Measurements from ENCODE around the gene DGAT2L6.
A peak's percentile ranks its signal among the peaks of the same experiment; 100 is the strongest.

The DGAT2L6 gene, protein sequence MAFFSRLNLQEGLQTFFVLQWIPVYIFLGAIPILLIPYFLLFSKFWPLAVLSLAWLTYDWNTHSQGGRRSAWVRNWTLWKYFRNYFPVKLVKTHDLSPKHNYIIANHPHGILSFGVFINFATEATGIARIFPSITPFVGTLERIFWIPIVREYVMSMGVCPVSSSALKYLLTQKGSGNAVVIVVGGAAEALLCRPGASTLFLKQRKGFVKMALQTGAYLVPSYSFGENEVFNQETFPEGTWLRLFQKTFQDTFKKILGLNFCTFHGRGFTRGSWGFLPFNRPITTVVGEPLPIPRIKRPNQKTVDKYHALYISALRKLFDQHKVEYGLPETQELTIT

DNA sequence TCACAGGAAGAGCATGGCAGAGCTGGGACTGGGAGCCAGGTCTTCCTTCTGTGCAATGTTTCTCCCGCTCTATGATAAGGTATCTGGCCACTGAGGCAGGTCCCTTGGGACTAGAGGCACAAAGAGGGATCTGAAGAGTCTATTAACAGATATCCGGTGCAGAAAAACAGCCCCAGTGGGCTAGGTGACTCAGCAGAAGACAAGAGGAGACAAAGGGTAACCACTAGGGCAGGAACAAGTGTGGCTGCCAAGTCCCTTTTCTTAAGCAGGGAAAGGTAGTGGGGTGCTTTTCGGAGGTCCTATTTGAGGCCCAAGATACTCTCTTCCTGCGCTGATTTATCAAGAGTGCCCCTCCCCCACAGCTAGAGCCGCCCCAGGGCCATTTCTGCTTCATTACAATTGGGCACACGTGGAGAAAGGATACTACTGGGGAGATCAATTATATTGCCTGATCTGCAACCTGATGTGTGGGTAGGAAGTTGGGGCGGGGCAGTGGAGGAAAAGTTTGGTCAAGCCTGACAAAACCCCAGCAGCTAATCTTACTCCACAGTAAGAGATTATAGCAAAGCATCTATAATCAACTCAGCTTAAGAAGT lies at the start of gene DGAT2L6:
DGAT2L6 (plus strand) TSS at position 546 of the 596 bp plus-strand sequence. CDS start 100 bp downstream, outside the sequence.
- no peak for DNase-seq

DNA sequence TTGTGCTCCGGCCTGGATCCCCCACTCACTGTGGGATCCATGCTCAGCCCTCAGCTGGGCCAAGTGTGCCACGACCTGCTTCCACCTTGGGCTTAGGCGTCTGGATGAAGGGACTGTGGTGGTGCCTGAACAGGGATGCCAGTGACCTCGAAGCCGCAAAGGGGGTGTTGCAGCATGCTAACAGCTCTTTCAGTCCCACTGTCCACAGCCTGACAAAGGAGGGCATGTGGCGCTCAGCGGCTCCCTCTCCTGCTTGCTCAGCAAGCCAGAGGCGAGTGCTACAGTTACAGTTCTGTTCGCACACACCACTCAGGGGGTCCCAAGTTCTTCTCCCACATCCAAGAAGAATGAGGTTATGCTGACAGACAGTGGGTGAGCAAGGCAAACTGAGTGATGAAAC lies 49.2 kb upstream of the DGAT2L6 start:
- DNase-seq = no peak

DNA sequence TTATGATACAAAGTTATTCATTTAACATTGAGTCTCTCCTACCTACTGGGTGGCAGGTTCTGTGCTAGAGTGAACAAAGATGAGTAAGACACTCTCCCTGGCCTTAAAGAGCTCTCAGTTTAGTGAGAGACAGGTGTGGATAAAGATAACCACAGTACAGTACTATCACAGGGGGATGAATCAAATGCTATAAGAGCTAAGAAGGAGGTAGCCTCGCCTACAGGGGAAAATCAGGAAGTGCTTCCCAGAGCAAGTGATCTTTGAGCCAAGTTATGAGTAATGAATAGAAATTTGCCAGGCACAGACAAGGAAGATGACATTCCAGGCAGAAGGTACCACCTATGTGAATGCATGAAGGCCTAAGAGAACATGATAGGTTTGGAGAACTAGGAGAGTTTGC lies 47.5 kb upstream of the DGAT2L6 start:
- no peak for DNase-seq

DNA sequence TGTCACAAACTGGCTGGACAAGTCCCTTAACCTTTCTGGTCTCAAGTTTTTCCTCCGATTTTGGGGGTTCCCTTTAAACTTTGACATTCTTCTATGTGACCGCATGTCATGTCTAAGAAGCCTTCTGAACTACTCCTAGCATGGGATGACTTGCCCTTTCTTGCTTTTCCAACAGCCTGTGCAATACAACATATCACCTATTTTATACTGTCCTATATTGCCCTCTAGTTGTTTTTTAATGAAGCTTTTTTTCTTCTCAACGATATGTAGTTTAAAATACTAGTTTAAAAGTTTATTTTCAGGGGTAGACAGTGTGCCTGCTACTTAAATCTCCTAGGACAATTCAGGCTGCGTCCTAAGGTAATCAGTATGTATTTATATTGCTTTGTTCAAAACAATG lies 45.1 kb upstream of the DGAT2L6 start:
- no peak for DNase-seq

DNA sequence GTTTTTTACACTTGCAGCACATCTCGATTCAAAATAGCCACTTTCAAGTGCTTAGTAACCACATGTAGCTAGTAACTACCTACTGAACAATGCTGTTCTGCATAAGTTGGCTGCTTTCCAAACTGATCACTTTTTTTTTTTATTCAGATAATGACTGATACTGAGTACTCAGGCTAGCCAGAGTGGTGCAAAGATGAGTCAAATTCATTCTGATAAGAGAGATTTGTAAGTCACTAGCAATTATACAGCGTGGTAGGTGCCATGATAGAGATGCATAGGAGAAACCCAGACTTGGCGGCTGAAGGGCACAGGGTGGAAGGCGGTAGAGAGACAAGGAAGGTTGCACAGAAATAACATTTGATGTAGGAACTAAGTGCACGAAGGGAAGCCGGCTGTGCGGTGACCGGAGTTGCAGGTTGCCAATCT lies 44.4 kb upstream of the DGAT2L6 start:
- peak; percentile 74 for DNase-seq

DNA sequence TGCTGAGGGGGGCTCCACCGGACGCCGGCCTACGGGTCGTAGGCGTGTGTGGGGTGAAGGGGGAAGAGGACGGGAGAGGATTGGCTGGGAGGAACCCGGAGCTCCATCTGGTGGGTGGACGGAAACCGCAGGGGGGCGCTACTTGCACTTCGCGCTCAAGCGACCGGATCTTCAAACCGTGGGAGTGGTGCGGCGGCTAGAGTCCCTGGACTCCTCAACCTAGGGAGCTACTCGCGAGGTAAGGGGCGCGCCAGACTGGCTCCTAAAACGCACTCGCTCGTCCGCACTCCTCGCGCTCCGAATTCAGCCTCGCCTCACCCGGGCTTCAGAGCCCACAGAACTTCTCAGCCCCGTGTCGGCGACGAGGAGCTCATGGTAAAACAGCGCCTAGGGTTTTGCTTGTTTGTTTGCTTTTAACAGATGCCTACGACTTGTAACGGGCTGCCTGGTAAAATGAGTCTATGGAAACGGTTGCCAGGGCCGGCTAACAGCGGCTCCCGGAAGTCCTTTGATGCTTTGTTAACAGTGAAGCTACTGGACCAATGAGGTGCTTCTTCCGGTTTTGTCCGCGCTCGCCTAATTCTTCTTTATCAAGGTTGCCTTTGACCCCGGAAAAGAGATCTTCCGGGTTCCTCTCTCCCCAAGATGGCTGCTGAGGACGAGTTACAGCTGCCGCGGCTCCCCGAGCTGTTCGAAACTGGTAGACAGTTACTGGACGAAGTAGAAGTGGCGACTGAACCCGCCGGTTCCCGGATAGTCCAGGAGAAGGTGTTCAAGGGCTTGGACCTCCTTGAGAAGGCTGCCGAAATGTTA lies 43.8 kb upstream of the DGAT2L6 start, which contains the start of gene IGBP1:
IGBP1 (plus strand) TSS at position 145 of the 813 bp plus-strand sequence; CDS start at position 646, 501 bp downstream.
- DNase-seq = peak; percentile 90

DNA sequence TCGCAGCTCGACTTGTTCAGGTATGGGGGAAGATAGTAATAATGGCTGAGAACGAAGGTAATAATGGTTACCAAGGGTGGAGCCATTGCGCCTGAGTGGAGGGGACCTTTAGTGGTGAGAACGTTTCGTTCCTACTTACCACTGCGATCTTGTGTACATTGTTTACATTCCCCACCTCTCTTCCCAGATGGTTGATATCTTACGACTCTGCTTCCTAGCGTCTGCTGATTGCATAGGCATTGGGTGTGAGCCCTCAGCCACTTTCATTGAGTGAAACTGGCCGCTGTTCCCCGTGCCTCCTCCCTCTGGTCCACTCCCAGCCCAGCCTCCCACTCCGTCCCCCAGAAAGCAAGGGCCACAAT lies 43.2 kb upstream of the DGAT2L6 start:
- DNase-seq = no peak

DNA sequence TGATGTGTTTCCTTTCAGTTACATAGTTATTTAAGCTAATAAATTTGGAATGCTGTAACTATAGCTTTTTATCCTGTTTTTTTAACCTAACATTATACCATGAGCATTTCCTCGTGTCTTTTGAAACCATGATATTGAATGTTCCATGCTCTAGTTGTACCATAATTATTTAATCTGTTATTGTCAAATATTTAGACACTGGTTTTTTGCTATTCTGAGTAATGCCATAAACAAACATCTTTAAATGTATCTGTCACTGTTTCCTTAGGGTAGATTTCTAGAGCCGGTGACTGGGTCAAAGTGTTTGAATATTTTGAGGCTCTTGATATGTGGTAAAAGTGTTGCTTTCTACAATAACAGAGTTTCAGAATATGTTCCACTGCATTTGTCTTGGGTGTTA lies 38.7 kb upstream of the DGAT2L6 start:
- no peak for DNase-seq

DNA sequence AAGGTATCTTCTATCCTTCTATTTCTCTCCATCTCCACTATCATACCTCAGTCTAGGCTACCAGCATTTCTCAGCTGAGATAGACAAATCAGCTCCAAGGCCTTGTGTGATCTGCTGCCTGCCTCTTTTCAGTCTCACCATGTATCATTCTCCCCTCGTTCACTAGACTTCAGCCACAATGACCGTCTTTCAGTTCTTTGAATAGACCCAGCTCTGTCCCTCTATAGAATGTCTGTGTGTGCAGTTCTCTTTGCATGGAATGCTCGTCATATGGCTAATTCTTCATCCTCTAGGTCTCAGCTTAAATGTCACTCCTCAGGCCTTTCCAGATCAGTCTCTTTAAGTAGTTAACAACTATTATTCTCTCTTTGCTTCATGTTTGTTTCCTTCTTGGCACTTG lies 37.5 kb upstream of the DGAT2L6 start:
- DNase-seq = no peak

DNA sequence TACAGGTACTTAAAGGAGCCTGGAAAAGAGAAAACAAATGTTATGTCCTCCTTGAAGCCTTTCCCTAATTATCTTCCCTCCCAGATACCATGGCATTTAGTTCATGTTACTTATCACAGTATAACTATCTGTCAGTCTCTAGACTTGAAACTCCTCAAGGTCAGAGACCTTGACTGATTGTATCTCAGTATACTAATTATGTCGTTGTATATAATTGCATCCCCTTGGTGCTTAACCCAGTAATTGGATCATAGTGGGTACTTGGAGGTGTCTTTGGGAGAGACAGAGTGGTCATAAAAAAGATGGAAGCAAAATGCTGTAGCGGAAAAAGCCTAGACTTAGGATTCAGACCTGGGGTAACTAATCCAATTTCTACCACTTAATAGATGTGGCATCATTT lies 35.9 kb upstream of the DGAT2L6 start:
- DNase-seq = no peak

DNA sequence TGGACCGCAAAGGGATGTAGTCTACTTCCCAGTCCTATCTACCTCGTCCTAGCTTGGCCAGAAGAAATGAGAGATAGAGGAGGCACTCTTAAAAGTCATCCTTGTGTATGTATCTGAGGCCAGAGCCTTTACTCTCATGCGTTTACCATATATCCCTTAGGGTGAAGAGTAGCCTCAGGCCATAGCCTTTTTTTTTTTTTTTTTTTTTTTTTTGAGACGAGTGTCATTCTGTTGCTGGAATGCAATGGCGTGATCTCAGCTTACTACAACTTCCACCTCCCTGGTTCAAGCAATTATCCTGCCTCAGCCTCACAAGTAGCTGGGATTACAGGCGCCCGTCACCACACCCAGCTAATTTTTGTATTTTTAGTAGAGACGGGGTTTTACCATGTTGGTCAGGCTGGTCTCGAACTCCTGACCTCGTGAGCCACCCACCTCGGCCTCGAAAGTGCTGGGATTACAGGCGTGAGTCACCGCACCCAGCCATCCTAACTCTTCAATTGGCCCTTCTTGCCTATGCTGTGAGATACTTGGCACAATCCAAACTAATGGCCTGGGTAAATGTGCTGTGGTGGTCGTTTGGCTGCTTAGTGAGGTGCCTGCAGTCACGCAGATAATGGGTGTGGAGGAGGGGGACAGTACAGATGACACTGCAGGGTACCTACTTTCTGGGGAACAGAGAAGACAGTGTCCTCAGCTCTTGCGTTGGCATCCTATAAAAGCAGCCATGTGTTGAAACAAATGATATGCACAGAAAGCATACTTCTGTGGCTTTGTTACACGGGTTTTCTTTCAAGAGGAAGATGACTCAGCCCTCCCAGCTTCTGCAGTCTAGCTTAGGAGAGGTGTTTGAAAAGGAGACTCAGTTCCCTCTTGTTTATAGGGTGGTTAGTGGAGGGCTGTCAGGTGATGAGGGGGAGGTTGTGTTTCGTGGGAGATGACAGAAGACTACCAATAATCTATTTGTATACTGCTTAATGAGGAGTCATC lies 10.4 kb upstream of the DGAT2L6 start:
- DNase-seq = no peak

DNA sequence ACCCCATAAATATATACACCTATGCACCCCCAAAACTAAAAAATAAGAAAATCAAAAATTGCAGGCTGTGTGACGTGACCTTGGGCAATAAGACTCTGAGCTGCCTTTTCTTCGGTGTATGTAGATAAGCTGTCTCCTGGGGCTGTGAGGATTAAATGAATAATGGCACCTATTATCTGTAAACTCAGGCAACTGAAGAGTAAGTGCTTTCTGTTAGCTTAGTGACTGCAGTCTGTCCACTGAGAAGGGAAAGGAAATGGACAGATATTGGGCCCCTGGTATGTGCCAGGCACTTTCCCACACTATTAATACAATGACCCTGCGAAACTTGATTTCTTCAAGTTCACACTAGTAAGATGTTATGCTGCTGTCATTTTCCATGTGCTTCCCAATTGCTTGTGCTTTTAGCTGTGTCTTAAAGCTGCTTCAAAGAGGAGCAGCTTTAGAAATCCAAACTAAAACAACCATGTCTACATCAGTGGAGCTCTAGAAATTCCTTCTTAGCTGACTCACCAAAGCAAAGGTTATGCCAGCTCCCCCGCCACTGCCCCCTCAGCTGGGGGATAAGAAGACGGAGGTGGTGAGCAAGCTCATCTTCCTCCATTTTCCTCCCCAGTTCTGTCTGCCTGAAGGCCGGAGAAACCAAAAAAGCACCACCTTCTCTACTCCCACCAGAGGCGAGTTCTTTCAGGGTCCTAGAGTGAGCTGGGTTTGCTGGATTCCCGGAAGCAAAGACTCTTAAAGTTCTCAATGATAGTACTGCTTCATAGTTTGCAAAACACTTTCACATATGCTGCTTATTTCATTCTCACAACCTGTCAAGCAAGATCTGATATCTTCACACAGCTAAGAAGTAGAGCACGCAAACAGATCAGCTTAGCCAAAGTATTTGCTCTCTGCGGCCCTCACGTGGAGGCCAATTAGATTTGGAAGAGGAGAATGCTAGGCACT lies 8.8 kb upstream of the DGAT2L6 start:
- DNase-seq = no peak

DNA sequence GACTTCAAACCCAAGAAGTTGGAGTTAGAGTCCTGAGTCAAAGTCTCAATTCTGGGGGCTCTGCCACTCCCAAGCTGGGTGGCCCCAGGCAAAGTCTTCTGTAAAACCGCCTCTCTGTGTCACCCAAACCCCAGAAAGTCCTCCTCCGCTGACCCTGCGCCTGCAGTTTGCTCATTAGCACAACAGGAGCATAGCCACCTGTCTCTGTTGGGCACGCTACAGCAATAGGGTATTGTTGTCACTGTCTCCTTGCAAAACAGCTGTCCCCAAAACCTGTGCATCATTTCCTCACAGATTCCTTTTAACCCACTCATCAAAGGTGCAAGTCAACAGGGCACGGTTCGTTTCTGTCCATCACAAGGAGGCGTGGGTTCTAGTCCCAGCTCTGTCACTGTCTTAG lies 8.0 kb upstream of the DGAT2L6 start:
- no peak for DNase-seq

DNA sequence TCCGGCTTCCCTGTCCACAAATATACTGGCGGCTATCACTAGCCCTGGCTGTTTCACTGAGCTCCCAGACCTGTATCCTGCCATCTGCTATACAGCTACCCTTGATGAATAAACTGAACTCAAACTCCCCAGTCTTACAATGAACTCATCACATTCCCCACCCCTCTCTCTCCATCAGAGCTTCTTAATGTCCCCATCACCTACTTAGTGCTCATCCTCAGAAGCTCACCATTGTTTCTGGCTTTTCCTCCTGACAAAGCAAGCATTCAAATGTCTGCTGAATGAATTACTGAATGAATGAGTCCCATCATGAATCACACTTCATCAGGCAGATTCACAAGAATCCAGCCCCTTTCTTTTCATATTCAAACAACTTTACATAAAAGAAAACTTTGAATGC lies 5.7 kb upstream of the DGAT2L6 start:
- DNase-seq = no peak

DNA sequence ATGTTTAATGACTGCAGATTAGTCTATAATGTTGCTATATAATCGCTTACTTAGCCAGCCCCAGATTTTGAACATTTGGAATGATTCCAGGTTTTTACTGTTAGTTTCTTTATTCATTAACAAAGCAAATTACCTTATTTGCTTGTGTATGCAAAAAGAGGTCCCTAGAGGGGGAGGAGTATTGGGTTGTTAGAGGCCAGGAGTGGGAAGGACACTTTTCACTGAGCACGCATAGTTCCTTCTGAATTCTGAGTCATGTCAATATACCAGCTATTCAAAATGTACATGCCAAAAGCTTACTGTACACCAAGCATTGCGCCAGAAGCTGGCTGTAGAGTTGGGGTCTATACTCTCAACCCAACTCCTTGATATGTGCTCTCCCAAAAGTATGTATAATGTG lies 5.1 kb upstream of the DGAT2L6 start:
- DNase-seq = no peak

DNA sequence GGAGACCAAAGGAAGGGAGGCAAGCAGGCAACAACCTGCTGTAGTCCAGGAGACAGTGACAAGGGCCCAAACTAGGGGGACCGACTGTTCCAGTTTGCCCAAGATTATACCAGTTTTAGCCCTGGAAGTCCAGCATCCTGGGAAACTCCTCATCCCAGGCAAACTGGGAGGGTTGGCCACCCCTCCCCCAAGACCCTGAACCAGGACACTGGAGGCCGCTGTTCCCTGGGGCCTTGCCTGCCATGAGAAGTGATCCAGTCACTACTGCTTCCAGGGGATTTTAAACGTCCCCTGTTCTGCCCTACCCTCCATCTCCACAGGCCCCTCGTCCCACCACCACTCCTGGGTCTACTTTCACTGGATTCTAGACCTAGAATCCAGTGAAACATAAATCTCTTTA lies 4.3 kb upstream of the DGAT2L6 start:
- no peak for DNase-seq

DNA sequence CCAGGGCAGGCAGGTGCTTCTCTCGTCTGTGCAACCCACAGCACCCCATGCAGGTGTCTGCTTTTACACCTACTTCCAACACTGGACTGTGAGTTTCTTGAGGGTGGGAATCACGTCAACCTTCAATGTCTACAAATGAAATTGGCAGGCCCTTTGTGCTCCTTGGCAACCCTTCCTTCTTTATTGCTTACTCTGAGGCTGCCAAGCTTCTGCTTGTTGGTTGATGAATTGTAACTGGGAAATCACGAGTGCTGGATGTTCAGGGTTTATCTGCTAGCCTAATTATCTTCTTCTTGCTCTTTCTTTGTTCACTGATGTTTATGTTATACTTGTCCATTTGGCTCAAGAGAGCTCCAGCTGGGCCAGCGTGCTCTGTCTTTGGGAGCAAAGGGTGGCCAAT lies 2.5 kb upstream of the DGAT2L6 start:
- DNase-seq = no peak

DNA sequence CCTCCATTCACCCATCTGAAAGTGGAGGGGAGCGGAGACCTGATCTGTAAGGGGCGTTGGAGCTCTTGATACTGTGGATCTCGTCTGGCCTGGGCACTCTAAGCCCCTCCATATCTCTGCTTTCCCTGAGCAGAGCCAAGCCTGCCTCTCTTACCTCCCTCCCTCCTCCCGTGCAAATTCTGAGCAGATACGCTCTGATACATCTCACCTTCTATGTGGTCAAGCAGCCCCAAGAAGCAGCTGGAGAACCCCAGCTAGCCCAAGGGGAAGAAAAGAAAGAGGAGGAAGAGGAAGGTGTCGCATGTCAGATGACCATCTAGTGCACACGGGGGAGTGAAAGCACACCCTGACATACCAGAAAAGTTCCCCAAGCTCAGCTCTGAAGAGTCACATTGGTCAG lies 1.9 kb upstream of the DGAT2L6 start:
- DNase-seq = no peak

DNA sequence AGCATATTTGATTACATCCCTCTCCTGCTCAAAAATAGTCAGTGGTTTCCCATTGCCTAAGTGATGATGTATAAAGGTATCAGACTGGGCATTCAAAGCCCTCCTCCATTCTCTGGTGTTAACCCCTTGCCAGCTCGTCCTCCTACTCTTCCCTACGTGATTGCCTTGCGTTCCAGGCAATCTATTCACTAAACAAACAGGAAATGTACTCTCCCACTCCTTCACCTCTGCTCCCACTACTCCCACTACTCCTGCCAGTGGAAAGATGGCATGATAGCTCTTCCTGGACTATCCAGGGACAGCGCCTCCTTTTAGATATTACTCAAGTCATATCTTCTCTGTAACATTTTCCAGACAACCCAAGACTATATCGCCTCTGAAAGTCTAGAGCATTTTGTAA lies 5.8 kb downstream of the DGAT2L6 start:
- no peak for DNase-seq

DNA sequence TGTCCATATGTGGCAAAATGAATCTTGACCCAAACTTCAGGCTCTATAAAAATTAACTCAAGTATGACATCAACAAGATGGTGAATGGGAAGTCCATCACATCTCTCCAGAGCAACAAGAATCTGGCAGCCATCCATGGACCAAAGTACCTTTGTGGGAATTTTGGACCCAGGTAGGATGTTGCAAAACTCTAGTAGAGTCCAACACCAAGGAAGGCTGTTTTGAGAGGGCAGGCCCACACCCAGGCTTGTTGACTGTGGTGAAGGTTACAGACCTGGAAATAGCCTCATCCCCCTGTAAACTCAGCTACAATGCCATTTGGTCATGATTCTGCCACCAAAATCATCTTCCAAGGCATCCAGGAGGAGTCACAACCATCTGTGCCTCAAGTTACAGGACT lies 12.9 kb downstream of the DGAT2L6 start:
- no peak for DNase-seq

DNA sequence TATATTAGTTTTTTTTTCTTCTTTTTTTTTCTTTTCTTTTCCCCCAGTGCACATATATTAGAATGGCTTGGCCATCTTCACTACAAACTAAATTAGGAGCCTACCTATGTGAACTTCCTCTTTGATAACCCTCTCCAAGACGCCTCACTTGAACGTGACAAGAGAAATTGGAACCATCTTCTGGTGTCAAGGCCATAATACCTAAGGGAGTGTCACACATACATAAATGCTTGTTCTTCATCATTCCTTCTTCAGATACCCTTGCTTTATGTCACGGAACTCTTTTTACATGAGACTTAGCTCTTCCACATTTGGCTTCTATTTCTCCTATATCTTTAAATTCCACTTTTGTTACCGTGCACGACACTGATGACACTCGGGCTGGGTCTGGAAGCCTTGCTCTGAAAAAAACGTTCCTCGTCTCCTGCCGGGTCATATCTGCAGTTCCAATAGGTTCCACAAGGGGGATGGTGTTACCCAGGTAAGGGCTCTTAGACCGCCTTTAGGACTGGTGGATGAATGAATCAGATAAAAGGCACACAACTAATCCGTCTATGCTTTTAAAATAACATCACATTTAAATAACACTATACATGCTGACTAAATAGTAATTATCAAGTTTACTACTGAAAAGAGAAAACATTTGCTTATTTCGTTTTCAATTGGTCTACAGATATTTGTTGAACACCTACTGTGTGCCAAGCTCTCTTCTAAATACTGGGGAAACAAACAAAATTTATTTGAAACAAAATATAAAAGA lies 19.9 kb downstream of the DGAT2L6 start:
- peak; percentile 36 for DNase-seq

Data from NCI-H1105 treated with DMSO at 0.1 percent for 48 hours (cell line).